Medulla oblongata (tissue), 1 donor: Measurements from ENCODE around the gene FAR1.

Experiments
- DNase-seq: peaks from one replicate; pipeline ENCODE4 v3.0.0-alpha.2; 2015; ENCODE audit errors: extremely low spot score

FAR1 gene

GRCh38 chr11:13776134-13776815, 107.8 kb downstream of the FAR1 start:
- peak; percentile 31 for DNase-seq

- no peak for DNase-seq
These were observed 109.0 kb downstream of the FAR1 start for GRCh38 chr11:13777341-13777985.

- no peak for DNase-seq
These were observed 109.9 kb downstream of the FAR1 start for GRCh38 chr11:13778345-13778744.

- DNase-seq, result no peak
These were observed 112.7 kb downstream of the FAR1 start for GRCh38 chr11:13781153-13781552.
